Germinal center (tissue), 1 donor: ENCODE measurements around the gene EFNA2.
"Not testable (repeated sequence)": the region's sequence is repeated elsewhere in the genome, so short reads cannot be mapped to it uniquely, and the experiment has no call there.

Experiments
- DNase-seq: peaks from one replicate; pipeline ENCODE4 v3.0.0; 2012; ENCODE audit warnings: mixed read lengths, low spot score

Gene EFNA2

GRCh38 chr19:1285737-1286360, at the start of gene EFNA2:
TSS of gene EFNA2 (plus strand) at chr19:1285873. CDS start at chr19:1286169, 296 bp downstream.
- DNase-seq = no peak

DNA sequence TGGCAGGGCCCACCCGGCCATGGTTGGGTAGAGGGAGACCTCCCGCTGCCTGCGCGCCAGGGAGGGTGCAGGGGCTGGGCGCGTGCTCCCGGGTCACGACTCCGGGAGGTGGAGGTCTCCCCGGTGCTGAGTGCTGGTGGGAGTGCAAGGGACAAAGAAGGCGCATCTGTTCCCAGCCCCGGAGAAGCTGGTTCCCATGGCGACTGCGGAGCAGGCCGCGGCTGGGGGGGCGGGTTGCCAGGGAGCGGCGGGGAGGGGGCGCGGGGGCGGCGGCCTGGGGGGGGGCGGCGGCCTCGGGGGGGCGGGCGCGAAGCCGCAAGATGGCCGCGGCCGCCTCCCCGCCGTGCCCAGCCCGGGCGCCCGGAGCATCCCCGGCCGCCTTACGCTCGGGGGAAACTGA, 49.1 kb upstream of the EFNA2 start:
- no peak for DNase-seq

DNA sequence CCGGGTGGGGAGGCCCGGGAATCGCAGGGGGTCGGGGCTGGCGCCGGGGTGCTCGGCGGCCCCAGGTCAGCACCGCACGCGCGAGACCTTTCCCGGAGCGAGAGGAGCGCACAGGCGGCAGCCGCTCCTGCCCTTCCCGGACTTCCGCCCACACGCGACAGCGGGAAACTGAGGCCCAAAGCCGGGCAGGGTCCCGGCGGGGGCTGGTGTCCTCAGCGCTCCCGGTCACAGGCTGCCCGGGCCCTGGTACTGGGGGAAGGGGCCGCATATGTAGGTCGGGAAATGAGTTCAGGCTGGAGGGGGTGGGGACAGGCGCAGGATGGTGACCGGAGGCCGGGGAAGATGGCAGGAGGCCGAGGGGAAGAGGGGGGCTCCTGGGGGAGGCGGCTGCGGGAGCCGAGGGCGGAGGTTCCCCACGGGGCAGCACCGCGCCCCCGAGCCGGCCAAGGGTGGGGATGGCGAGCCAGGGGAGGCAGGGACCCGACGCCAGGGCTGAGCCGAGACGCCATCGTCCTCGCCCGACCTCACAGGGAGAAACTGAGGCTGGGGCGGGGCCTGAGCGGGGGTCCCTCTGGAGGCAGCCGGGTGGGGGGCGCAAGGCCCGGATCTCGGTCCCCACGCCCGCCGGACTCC, 48.5 kb upstream of the EFNA2 start:
- DNase-seq = no peak

- no peak for DNase-seq
These were observed 47.8 kb upstream of the EFNA2 start, which contains the start of gene CBARP for GRCh38 chr19:1237754-1238368. TSS of gene CBARP (minus strand) at chr19:1238005. CDS start at chr19:1236100, 1,905 bp downstream.

GRCh38 chr19:1238369-1239303, 47.0 kb upstream of the EFNA2 start:
- DNase-seq = no peak

DNA sequence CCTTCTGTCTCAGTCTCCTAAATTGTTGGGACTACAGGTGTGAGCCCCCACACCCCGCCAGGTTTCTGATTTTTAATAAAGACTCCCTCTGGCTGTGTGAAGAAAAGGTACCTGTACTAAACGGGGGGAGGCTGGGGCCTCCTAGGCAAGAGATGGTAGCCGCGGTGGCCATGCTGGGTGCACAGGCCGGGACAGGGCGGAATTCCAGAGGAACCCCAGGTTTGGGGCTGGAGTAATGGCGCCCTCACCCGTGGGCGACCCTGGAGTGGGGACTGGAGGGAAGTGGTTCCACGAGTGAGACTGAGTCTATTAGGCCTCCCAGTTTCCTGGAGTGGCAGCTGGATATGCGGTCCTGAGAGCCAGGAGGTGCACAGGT, 46.3 kb upstream of the EFNA2 start:
- no peak for DNase-seq

DNA sequence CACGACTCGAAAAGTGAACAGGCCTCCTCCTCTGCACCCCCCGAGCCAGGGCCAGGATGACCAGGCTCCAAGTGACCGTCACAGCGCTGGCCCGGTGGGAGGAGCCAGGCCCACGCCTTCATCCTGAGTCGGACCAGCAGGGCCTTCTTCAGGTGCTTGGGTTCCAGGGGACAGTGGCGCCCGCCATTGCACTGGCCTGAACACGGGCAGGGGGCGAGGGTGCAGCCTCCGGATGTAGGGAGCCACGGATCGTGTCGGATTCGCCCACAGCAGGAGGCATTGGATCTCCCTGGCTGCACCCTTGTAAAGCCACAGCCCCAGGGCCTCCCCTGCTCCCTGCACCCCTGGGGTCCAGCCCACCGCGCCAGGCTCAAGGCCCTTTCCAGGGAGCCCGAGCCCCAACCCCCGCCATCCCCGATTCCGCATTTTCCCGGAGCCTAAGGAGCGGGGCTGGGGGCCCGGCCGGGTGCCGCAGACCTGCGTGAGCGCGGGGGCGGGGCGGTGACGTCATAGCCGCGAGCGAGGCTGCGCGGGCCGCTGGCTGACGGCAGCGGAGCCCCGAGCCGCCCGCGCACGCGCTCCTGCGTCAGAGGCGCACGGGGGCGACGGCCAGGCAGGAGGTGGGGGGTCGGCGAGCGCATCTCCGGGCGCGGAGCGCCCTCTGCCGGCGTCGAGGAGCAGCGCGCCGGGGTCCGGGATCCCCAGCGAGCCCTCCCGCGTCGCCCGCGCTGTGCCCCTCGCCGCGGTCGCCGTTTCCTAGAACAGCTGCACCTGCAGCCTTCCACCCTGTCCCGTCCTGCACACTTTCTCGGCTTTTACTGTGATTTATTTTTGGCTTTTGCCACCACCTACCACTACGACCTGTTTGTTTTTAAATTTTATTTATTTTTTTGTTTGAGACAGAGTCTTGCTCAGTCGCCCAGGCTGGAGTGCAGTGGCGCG, 45.6 kb upstream of the EFNA2 start:
- peak; percentile 97 for DNase-seq

DNA sequence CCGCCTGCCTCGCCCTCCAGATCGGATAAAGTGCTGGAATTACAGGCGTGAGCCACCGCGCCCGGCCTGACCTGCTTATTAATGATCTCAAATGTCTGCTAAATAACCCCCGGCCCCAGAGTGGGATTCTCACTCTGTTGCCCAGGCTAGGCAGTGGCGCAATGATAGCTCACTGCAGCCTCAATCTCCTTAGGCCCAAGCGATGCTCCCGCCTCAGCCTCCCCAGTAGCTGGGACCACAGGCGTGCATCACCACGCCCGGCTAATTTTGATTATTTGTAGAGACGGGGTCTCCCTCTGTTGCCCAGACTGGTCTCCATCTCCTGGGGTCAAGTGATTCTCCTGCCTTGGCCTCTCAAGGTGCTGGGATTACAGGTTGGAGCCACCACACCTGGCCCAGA, 44.7 kb upstream of the EFNA2 start:
- no peak for DNase-seq

- peak; percentile 93 for DNase-seq
These were observed 44.1 kb upstream of the EFNA2 start, which contains the start of gene ATP5F1D for GRCh38 chr19:1241417-1242095. TSS of gene ATP5F1D (plus strand) at chr19:1241751. CDS start at chr19:1241851, 100 bp downstream.

DNA sequence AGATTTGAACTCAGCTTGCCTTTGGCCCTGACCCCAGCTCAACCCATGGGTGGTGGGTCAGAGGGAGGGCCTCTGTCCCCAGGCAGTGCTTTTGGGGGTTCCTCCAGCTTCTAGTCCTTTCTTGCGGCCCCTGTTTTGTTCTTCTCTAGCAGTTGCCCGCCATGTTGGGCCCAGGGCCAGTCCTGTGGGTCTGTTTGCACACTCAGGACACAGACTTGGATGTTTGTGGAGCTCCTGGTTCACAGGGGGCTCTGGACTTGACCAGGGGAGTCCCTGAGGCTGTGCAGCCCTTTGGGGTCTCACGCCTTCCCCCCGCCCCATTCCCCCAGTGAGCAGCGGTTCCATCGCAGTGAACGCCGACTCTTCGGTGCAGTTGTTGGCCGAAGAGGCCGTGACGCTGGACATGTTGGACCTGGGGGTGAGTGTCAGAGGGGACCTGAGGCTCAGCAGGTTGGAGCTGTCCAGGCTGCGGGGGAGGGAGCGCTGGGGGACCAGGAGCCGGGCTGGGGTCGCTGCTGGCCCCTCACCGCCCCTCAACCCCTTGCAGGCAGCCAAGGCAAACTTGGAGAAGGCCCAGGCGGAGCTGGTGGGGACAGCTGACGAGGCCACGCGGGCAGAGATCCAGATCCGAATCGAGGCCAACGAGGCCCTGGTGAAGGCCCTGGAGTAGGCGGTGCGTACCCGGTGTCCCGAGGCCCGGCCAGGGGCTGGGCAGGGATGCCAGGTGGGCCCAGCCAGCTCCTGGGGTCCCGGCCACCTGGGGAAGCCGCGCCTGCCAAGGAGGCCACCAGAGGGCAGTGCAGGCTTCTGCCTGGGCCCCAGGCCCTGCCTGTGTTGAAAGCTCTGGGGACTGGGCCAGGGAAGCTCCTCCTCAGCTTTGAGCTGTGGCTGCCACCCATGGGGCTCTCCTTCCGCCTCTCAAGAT, 41.6 kb upstream of the EFNA2 start:
- peak; percentile 89 for DNase-seq

GRCh38 chr19:1244693-1245451, 40.8 kb upstream of the EFNA2 start:
- no peak for DNase-seq

DNA sequence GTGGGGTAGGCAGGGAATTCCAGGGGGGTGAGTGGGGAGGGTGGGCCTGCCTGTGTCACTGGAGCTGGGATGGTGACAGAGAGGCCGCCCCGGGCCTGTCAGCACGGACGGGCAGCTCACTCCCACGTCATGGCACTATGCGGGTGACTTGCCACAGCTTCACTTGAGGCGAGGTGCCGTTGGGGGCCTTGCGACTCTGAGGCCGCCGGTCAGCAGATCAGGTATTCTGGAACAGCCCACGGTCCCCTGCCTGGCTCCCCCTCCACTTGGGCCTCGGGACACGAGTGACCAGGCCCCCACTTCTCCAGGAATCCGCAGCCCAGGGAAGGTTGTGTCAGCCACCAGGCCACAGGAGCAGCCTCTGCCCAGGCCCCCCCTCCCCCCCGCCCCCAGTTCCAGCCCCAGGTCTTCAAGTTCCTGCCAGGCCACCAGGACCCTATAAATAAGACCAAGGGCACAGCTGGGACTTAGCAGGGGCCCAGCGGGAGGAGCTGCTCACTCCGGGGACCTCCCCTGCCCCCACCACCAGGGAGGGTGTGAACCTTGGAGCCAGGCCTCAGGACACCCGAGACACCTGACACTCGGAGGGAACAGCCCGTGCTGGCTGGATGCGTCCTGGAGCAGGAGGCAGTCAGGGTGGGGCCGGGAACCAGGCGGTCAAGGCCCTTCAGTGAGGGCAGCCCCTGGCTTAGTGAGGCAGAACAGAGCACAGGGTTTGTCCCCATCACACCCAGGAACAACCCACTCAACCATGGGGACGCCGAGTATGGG, 40.0 kb upstream of the EFNA2 start:
- DNase-seq = no peak

DNA sequence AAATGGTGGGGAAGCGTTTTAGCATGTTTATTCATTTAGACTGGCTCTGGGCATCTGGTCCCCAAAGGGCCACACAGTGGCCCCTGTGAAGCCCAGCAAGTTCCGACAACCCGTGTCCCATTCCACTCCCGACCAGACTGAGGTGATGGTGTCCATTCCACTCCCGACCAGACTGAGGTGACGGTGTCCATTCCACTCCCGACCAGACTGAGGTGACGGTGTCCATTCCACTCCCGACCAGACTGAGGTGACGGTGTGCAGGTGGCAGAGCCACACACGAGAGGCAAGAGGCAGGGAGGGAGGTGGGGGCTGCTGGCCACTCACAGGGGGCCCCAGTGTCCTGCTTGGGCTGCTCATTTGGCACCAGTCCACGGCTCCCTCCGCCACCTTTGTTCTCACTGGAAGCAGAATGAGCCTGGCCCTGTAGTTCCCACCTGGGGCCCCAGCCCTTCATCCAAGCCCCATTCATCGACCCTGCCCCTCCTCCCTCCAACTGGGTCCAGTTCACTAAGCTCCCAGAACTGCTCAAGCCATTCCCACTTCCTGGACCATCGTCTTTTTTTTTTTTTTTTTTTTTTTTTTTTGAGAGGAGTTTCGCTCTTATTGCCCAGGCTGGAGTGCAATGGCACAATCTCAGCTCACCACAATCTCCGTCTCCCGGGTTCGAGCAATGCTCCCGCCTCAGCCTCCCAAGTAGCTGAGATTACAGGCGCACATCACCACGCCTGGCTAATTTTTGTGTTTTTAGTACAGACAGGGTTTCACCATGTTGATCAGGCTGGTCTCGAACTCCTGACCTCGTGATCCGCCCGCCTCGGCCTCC, 39.2 kb upstream of the EFNA2 start:
- not testable (repeated sequence) for DNase-seq

DNA sequence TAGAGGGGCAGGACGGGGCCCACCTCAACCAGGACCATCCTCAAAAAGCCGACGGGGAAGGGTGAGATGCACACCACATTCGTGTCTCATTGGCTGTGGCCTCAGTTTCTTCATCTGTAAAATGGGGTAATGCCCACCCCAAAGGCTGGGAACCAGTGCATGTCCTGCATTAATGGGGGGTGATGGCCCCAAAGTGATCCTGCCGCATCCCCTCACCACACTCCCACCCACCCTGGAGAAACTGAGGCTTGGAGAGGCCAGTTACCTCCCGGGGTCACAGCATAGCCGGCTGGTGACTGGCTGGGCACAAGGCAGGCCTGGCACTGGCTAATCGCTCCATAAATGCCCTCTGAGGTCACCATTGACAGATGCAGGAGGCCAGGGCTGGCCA, 37.9 kb upstream of the EFNA2 start:
- DNase-seq = no peak

GRCh38 chr19:1248139-1248785, 37.4 kb upstream of the EFNA2 start, which contains the start of gene MIDN:
TSS of gene MIDN (plus strand) at chr19:1248583. CDS start at chr19:1250297, 1,714 bp downstream.
- DNase-seq = peak; percentile 69

DNA sequence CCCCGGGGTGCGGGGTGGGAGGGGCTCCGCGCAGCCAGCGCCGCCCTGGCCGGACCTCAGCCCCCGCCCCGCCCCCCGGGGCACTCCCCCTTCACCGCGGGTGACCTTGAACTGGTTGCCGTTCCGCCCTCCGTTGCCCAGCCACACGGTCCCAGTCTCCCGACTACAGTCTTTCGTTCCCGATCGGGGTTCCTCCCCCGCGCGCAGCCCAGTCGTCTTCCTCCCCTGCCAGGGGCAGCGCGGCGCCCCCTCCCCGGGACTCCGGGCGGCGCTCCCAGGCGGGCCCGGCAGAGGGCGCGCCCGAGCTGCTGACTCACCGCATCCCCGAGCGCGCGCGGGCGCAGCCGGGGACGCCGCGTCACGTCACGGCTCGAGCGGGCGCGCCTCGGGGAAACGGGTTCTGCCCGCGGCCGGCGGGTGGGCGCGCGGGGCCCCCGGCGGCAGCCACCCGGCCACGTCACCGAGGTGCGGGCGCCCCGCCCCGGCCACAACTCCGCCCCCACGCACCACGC, 36.8 kb upstream of the EFNA2 start:
- peak; percentile 74 for DNase-seq
